ENCODE data around the gene ENPP6.

Gene ENPP6

GRCh38 chr4:184156163-184156920 lies 61.3 kb downstream of the ENPP6 start:
- Histone ChIP-seq H3K9me3 (ENCODE audit: insufficient read depth, low read length) (no peaks in the 10 kb centered on the region), H3K36me3 (replicated peaks; ENCODE audit: low read depth, low read length) (no peaks in the 10 kb centered on the region), H3K9ac (ENCODE audit: low read length) (no peak overlapping the region), H4K20me1 (ENCODE audit: insufficient read depth, low read length) (no peaks in the 10 kb centered on the region), H3K4me3 (ENCODE audit: low read length) (no peak overlapping the region), H3K79me2 (ENCODE audit: low read length) (no peaks in the 10 kb centered on the region), H3K4me1 (ENCODE audit: low read length) (no peaks in the 10 kb centered on the region), H3K4me2 (ENCODE audit: low read length) (no peak overlapping the region), H3K27ac (ENCODE audit: low read length) (no peak overlapping the region), H3K27me3 (ENCODE audit: low read depth, low read length) (no peaks in the 10 kb centered on the region), H2AFZ (ENCODE audit: low read depth, low read length) (no peak overlapping the region)
- no peak for TF ChIP-seq CTCF (IDR thresholded peaks at IDR 0.05; ENCODE audit: low read depth, low read length)
- no peak for TF ChIP-seq EZH2phosphoT487 (IDR thresholded peaks at IDR 0.05; ENCODE audit: low read depth)

DNA sequence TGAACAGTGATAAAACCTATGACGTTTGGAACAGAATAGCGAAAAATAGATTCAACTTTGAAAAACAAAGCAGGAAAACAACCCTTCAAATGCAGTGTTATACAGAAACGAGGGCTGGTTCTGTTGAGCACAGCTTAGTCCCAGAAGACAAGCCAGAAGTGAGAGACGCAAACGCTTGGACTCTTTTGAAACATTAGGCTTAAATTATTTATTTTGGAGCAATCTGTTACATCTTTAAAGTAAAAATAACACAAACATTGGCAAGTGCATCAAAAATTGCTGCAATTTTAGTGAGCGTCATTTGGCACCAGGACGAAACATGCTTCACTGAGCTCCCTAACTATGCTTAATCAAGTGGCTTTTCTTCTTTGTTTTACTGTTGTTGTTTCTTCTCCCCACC lies 63.5 kb downstream of the ENPP6 start:
- Histone ChIP-seq H3K9ac (ENCODE audit: low read length) (no peak overlapping the region), H3K36me3 (replicated peaks; ENCODE audit: low read depth, low read length) (no peaks in the 10 kb centered on the region), H2AFZ (ENCODE audit: low read depth, low read length) (no peak overlapping the region), H3K79me2 (ENCODE audit: low read length) (no peaks in the 10 kb centered on the region), H3K4me3 (ENCODE audit: low read length) (no peak overlapping the region), H3K27me3 (ENCODE audit: low read depth, low read length) (no peaks in the 10 kb centered on the region), H4K20me1 (ENCODE audit: insufficient read depth, low read length) (no peaks in the 10 kb centered on the region), H3K9me3 (ENCODE audit: insufficient read depth, low read length) (no peaks in the 10 kb centered on the region), H3K27ac (ENCODE audit: low read length) (no peak overlapping the region), H3K4me1 (ENCODE audit: low read length) (no peaks in the 10 kb centered on the region), H3K4me2 (ENCODE audit: low read length) (no peak overlapping the region)
- TF ChIP-seq EZH2phosphoT487 (IDR thresholded peaks at IDR 0.05; ENCODE audit: low read depth), result no peak
- TF ChIP-seq CTCF (IDR thresholded peaks at IDR 0.05; ENCODE audit: low read depth, low read length), result no peak

DNA sequence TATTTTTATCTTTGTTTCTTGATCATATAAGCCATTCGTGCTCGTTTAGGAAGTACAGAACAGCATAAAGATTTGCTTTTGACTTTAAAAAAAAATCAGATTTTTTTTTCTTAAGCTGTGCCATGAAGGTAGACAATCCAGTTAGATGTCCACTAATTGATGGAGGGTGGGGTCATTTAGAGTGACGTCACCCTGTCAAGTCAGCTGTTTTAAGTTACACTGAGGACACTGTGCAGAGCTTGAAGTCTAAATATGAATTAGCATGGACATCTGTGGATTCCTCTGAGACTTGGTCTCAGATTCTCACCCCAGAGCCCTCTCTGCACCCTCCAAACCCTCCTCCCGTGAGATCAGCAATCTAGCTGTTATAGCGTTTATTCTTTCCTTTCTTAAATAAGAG lies 63.9 kb downstream of the ENPP6 start:
- no peak overlapping the region for H3K4me2 ChIP-seq (ENCODE audit: low read length)
- no peak overlapping the region for H3K27ac ChIP-seq (ENCODE audit: low read length)
- no peaks in the 10 kb centered on the region for H3K27me3 ChIP-seq (ENCODE audit: low read depth, low read length)
- H3K36me3 ChIP-seq (replicated peaks; ENCODE audit: low read depth, low read length), result no peaks in the 10 kb centered on the region
- H2AFZ ChIP-seq (ENCODE audit: low read depth, low read length), result no peak overlapping the region
- H3K9ac ChIP-seq (ENCODE audit: low read length), result no peak overlapping the region
- TF ChIP-seq CTCF (IDR thresholded peaks at IDR 0.05; ENCODE audit: low read depth, low read length) (no peak), EZH2phosphoT487 (IDR thresholded peaks at IDR 0.05; ENCODE audit: low read depth) (no peak)
- H3K9me3 ChIP-seq (ENCODE audit: insufficient read depth, low read length), result no peaks in the 10 kb centered on the region
- H3K4me1 ChIP-seq (ENCODE audit: low read length), result no peaks in the 10 kb centered on the region
- H4K20me1 ChIP-seq (ENCODE audit: insufficient read depth, low read length), result no peaks in the 10 kb centered on the region
- no peak overlapping the region for H3K4me3 ChIP-seq (ENCODE audit: low read length)
- H3K79me2 ChIP-seq (ENCODE audit: low read length), result no peaks in the 10 kb centered on the region

GRCh38 chr4:184151988-184152485 lies 65.6 kb downstream of the ENPP6 start:
- H2AFZ ChIP-seq (ENCODE audit: low read depth, low read length), result no peak overlapping the region
- no peak overlapping the region for H3K4me2 ChIP-seq (ENCODE audit: low read length)

More at GRCh38 chr4:184151988-184152485, 65.6 kb downstream of the ENPP6 start:
- Histone ChIP-seq H3K79me2 (ENCODE audit: low read length) (no peaks in the 10 kb centered on the region), H3K9ac (ENCODE audit: low read length) (no peak overlapping the region), H3K27me3 (ENCODE audit: low read depth, low read length) (no peaks in the 10 kb centered on the region), H3K36me3 (replicated peaks; ENCODE audit: low read depth, low read length) (no peaks in the 10 kb centered on the region), H4K20me1 (ENCODE audit: insufficient read depth, low read length) (no peaks in the 10 kb centered on the region), H3K4me1 (ENCODE audit: low read length) (no peaks in the 10 kb centered on the region), H3K4me3 (ENCODE audit: low read length) (no peak overlapping the region), H3K9me3 (ENCODE audit: insufficient read depth, low read length) (no peaks in the 10 kb centered on the region), H3K27ac (ENCODE audit: low read length) (no peak overlapping the region)
- no peak for TF ChIP-seq EZH2phosphoT487 (IDR thresholded peaks at IDR 0.05; ENCODE audit: low read depth)
- no peak for TF ChIP-seq CTCF (IDR thresholded peaks at IDR 0.05; ENCODE audit: low read depth, low read length)
